HG03045 (cell line): ENCODE data around the gene MASP1.
"Not testable (repeated sequence)": the region's sequence is repeated elsewhere in the genome, so short reads cannot be mapped to it uniquely, and the experiment has no call there.

Source experiments
- ATAC-seq: cut with Tn5 transposase; IDR thresholded peaks from one replicate; pipeline ENCODE4 v1.9.1; 2021; ENCODE audit warnings: mild to moderate bottlenecking, moderate library complexity; ENCODE audit not compliant: unreplicated experiment

Gene MASP1

GRCh38 chr3:187236962-187237361, 54.6 kb downstream of the MASP1 start:
- no peak for ATAC-seq

GRCh38 chr3:187230011-187230410, 61.5 kb downstream of the MASP1 start:
- no peak for ATAC-seq

- no peak for ATAC-seq
Observed at GRCh38 chr3:187228740-187229139, 62.8 kb downstream of the MASP1 start.

GRCh38 chr3:187227658-187228258, 63.8 kb downstream of the MASP1 start:
- no peak for ATAC-seq

- no peak for ATAC-seq
Observed at GRCh38 chr3:187223799-187224198, 67.7 kb downstream of the MASP1 start.

GRCh38 chr3:187222801-187223200, 68.7 kb downstream of the MASP1 start:
- ATAC-seq = no peak

GRCh38 chr3:187215460-187215859, 76.1 kb downstream of the MASP1 start:
- ATAC-seq = no peak

- no peak for ATAC-seq
Observed at GRCh38 chr3:187213616-187214015, 77.9 kb downstream of the MASP1 start.

- ATAC-seq = no peak
Observed at GRCh38 chr3:187212705-187213104, 78.8 kb downstream of the MASP1 start.

GRCh38 chr3:187212196-187212545, 79.4 kb downstream of the MASP1 start:
- no peak for ATAC-seq

GRCh38 chr3:187211532-187212195, 79.9 kb downstream of the MASP1 start:
- ATAC-seq = no peak

- ATAC-seq = no peak
Observed at GRCh38 chr3:187210545-187211327, 80.8 kb downstream of the MASP1 start.

- no peak for ATAC-seq
Observed at GRCh38 chr3:187210091-187210490, 81.4 kb downstream of the MASP1 start.

- ATAC-seq = no peak
Observed at GRCh38 chr3:187209491-187209890, 82.0 kb downstream of the MASP1 start.

- ATAC-seq = no peak
Observed at GRCh38 chr3:187208159-187208558, 83.4 kb downstream of the MASP1 start.

GRCh38 chr3:187207624-187208023, 83.9 kb downstream of the MASP1 start:
- ATAC-seq = no peak

- no peak for ATAC-seq
Observed at GRCh38 chr3:187207062-187207461, 84.5 kb downstream of the MASP1 start.

- ATAC-seq = no peak
Observed at GRCh38 chr3:187205683-187206082, 85.9 kb downstream of the MASP1 start.

- ATAC-seq = not testable (repeated sequence)
Observed at GRCh38 chr3:187199463-187200050, 92.0 kb downstream of the MASP1 start.

- no peak for ATAC-seq
Observed at GRCh38 chr3:187198490-187198889, 93.0 kb downstream of the MASP1 start.

- ATAC-seq = no peak
Observed at GRCh38 chr3:187197335-187197649, 94.2 kb downstream of the MASP1 start, which contains the start of gene RTP1. Gene RTP1 (plus strand): TSS chr3:187197486. CDS start chr3:187197516, 30 bp downstream.
